Bone marrow (tissue), 2 donors: ENCODE results near the gene TMEM119.
"Not testable (repeated sequence)": the region's sequence is repeated elsewhere in the genome, so short reads cannot be mapped to it uniquely, and the experiment has no call there.

Experiments
- DNase-seq, 2 donors: peaks; one replicate each; lab custom pipeline; 2025; lab: John Stamatoyannopoulos, UW

Gene TMEM119

DNA sequence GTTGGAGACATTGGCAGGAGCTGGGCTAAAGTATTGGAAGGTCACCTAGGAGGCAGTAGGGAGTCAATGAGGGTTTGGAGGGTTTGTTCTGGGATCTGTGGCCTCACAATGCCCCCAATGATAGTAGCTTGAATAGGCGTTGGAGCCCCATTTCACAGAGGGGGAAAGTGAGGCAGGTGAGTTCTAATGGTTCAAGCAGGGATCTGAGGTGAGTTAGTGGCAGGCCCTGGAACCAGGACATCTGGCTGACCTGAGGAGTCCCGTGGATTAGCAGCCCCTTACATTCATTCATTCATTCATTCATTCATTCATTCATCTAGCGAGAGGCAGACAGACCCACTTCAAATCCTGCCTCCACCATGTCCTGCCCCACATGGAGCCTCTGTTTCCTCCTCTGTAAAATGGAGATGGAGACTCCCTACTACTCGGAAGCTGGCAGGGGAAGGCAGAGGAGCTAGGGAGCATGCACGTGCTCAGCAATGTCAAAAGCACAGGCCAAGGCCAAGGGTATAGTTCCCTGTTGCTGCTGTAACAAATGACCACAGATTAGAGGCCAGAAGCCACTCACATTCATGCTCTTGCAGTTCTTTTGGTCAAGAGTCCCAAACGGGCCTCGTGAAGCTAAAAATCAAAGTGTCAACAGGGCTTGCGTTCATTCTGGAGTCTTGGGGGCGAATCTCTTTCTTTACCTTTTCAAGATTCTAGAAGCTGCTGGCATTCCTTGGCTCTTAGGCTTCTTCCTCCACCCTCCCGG is 2.2 kb upstream of the TMEM119 start:
- DNase-seq: no peak

DNA sequence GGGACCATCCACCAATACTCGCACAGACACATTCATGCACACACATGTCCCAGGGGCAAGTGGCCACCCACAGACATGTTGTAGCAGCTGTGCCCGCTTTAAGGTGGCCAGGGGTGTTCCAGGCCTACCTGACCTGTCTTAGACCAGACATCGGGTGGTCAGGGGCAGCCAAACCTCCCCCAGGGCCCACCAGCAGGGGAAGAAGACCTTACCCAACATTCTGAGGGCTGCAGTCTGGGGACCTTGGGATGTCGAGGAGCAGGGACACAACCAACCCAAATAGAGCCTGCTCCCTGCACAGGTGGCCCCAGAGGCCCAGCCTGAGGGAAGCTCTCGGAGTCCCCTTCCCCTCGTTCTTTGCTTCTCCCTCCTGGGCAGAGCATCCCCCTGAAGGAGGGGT is 1.7 kb upstream of the TMEM119 start:
- no peak for DNase-seq

DNA sequence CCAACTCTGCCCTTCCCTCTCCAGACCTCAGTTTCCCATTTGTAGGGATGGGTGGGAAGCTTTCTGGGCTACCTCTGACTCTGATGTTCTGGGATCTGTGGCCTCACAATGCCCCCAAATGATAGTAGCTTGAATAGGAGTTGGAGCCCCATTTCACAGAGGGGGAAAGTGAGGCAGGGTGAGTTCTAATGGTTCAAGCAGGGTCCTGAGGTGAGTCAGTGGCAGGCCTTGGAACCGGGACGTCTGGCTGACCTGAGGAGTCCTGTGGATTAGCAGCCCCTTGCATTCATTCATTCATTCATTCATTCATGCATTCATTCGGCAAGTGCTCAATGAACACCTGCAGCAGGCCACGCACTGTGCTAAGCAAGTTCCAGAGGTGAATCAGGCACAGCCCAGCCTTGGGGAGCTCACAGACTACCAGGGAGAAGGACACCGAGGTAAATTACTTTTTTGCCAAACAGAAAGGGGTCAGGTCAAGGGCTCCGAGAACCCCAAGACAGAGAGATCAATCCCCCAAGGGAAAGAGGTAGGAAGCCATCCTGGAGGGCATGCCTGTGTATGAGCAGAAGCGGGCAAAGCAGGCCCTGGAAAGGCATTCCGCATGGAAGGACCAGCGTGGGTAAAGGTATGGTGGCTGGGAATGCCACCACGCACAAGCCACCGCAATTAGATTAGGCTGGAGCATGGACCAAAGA is 818 bp upstream of the TMEM119 start:
- no peak for DNase-seq

DNA sequence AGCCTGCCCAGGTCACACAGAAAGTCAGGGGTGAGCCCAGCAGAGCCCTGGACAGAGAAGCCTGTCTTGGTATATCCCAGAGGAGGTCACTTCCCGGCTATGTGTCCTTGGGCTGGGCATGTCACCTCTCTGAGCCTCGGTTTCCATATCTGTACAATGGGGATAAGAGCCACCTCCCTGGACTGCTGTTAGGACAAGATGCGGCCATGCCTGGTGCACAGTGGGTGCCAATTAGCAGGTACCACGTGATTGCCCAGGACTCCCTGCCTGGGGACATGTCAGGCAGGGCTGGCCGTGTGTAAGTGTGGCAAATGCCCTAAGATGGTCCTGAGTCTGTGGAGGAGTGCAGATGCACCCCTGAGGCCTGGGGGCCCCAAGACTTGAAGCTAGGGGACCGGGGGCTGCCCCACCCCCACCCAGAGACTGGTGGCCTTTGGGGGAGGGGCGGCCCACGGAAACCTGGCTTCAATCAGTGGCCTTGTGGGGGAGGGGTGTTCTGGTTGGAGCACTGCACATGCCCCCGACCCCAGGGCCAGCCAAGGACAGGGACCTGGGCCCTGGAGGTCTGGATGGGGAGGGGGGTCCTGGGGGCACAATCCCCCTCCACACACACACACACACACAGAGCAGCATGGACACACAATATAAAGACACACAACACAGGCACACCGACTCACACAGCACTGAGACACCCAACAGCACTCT is 878 bp downstream of the TMEM119 start:
- no peak for DNase-seq

DNA sequence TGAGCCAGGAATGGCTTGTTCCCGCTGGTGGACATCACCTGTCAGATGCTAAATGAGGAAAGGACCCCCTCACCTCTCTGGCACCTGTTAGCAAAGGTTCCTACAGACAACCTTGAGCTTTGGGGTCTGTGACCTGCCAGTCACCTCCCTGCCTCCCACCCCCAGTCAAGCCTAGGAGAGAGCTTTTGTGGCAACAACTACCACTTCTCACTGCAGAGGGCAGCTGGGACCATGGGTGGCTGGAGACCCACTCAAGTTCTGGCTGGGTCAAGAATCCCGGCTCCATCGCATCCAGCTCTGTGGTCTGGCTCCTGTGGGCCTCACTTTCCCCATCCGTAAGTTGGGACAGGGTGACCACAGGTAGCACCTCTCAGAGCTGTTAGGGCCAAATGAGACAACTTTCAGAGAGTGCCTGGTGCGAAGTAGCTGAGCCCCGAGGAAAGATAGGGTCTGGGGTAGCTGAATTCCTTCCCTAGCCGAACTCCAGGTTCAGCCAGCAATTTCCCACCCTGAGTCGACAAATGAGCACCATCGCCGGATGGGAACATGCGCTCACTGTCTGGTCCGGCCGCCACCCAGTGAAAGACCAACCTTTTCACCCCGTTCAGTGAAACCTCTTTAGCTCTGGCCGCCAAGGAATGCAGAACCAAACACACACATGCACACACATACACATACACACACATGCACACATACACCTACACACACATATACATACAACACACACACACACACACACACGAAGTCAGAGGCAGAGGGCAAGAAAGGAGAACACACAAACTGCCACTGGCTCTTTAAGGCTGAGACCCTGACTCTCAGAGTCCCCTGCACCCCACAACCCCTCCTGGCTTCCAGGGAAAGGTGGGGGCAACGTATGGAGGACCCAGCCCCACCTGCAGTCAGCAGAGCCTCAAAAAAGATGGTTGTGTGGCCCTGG is 1.9 kb downstream of the TMEM119 start:
- no peak for DNase-seq

DNA sequence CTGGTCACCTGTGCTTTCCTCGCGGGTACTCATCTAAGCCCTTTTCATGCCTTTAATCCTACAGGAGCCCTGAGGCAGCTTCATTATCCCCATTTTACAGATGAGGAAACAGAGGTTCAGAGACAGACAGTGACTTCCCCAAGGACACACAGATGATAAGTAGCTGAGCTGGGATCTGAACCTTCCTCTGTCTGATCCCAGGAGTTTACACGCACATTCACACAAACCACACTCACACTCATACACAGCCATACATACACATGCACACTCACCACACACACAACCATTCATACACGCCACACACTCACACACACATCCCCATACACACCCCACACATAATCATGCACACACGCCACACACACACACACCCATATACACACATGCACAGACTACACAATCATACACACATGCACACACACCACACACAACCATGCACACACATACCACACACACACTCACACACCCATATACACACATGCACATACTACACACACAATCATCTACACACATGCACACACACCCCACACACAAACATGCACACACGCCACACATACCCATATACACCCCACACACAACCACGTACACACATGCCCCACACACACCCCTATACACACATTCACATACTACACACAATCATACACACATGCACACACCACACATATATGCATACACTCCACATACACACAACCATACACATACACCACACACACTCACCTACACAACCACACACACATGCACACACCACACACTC is 2.7 kb downstream of the TMEM119 start:
- no peak for DNase-seq

DNA sequence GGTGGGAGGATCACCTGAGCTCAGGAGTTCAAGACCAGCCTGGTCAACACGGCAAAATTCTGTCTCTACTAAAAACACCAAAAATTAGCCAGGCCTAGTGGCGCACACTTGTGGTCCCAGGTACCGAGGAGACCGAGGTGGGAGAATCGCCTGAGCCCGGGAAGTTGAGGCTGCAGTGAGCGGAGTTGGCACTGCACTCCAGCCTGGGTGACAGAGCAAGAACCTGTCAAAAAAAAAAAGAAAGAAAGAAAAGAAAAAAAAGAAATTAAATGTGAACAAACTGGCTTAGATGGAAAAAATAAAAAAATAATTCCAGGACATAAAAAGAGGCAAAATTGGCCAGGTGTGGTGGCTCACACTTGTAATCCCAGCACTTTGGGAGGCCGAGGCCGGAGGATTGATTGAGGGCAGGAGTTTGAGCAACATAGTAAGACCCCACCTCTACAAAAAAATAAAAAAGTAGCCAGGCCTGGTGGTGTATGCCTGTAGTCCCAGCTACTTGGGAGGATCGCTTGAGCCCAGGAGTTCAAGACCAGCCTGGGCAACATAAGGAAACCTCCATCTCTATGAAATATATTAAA is 3.5 kb downstream of the TMEM119 start:
- DNase-seq: no peak

DNA sequence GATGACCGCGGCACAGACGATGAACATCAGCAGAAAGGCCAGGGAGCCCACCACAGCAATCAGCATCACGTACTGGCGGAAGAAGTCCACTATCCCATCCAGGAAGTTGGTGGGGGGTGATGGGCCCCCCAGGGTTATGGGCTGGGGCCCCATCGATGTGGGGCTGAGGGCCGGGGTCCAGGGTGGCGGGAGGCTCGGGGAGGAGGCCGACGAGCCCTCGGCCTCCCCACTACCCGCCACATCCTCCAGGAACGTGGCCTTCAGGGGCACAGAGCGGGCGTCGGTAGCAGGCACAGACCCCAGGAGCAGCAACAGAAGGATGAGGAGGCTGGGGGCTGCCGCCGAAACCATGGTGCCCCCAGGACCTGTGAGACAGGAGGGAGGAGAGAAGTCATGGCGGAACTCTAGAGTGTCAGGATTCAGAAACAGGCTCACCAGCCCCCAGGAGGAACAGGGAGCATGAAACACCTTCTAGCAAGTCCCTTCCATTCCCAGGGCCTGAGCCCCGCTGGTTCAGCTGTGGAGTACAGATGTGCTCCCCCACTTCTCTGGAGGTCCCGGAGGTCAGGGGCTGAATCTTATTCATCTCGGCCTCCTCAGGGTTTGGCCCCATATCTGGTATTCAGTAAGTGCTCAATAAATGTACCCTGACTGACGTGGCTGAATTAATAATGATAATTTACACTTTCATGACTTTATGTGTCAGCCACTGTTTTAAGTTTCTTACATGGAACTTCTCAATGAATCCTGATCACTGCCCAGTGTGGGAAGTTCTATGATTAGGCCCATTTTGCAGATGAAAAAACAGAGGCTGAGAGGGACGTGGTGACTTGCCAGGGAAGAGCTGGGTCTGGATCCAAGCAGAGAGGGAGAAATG is 5.6 kb downstream of the TMEM119 start:
- no peak for DNase-seq

DNA sequence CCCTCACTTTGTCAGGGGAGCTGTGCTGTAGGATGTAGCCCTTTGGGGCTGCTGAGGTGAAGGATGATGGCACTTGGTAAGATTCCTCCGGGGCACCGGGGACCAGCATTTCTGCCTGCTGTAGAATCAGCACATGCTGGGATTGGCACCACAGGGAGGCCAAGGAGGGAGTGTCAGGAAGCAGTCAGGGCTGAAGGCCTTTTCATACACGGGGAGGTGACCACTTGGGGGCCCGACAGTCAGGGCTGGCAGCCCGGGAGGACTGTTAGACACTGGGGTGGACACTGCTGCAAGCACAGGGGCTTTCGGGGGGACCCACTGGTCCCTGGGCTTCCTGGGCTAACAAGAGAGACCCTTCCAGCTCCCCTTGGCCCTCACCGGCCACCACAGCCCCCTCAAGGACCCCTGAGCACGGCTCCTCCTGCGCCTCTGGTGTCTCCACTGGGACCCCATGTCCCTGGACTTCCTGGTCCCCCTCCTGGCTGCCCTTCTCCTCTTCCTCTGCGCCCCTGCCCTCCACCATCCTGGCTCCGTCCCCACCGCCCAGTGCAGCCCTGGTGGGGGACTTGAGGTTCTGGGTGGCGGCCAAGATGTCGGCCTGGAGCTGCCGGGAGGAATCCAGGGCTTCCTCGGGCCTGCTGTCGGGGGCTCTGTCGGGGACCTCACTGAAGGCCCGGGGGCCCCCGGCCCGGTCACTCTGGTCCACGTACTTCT is 6.5 kb downstream of the TMEM119 start:
- no peak for DNase-seq

DNA sequence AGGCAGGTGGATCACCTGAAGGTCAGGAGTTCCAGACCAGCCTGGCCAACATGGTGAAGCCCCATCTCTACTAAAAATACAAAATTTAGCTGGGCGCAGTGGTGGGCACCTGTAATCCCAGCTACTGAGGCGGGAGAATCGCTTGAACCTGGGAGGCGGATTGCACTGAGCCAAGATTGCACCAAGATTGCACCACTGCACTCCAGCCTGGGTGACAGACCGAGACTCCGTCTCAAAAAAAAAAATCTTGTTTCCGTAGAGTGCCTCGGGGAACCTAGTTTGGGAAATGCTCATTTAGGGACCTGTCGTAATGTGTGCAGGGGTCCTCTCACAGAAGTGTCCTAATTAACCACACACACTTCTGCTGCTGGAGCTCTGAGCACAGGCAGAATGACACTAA is 7.4 kb downstream of the TMEM119 start:
- DNase-seq: not testable (repeated sequence)

DNA sequence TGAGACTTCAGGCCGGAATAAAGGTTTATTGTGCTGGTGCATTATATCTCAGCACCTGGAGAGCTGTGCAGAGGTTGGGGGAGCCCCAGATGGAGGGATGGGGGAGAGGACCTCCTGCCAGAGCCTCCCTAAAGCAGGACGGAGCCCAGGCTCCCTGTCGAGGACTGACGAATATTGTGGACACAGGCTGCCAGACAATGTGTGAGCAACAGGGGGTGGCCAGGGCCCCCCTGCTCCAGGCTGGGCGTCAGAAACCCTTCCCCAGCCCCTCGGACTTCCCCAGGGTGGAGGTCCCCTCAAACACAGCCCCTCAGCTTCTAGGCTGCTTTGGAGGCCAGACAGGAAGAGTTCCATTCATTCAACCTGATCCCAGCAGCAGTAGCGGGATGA is 8.0 kb downstream of the TMEM119 start:
- DNase-seq: no peak

DNA sequence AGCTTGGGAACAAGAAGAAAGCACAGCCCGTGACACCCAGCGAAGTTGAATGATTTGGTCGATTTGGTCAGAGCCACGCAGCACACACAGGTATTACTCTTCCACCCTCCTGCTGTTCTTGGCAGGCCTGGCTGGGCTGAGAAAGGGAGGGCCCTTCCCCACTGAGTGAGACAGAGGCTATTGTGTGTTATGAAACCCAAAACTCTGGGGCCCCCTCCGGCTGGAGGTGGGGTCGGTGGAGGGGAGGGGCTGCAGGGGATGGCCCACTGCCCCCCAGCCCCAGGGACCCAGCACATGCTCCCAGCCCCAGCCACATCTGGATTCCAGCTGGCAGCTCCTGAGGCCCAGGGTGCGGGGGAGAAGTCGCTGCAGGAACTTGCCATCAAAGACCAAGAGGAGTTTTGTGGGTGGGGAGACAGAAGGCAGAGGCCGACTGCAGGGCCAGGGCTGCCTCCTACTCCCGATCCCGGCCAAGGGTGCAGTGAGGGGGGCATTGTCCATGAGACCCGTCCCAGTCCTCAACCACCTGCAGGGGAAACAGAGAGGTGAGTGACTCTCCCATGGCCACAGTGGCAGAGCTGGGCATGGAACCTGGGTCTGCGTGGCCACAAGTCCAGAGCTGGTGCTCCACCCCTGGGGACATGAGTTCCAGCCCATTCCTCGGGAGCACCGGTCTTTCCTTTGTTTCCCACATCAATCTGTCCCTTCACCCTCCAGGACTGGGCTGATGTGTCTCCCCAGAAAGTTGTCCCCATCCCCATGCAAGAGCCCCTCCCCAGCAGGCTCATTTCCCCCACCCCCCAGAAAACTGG is 8.7 kb downstream of the TMEM119 start:
- DNase-seq: no peak

DNA sequence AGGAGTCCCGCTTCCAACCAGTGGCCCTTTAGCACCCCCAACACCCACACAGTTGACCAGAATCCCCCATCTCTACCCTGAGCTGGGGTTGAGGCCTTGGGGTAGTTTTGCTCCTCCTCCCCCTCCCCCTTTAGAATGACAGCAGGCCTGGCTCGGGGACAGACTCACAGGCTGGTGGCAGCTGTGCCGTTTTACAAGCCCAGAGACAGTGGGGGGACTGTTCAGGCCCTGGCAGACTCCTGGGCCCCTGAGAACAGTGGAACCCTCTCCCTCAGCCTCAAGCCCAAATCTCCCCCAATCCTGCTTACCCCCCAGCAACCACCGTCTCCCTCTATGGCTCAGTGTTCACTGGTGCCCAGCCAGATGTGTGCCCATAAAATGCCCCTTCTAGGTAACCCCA is 10.1 kb downstream of the TMEM119 start:
- no peak for DNase-seq

DNA sequence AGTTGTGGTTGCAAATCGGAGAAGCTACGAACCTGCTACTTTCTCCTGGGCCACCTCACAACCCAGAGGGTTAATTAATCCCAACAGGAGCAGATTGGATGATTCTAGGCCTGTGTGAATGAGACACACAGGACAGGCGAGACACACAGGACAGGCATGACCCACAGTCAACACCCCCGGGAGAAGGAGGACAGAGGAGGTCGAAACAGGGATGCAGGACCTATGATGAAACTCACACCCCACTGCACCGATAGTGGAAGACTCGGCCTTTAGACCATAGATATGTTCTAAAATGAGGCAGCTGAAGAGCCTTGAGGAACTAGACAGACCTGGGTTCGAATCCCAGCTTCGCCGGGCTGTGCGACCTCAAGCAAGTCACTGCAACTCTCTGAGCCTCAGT is 11.6 kb downstream of the TMEM119 start:
- no peak for DNase-seq

DNA sequence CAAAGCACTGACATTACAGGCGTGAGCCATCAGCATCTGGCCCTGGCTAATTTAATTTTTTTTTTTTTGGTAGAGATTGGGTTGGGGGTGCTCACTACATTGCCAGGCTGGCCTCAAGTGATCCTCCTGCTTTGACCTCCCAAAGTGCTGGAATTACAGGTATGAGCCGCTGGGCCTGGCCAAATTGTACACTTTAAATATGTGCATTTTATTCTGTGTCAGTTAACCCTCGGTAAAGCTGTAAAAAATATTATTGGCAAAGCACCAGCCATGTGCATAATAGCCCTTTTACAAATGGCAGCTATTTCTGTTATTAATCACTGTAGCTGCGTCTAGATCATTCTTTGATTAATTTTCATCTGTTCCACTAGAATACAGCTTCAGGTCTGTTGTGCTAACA is 12.0 kb downstream of the TMEM119 start:
- no peak for DNase-seq

DNA sequence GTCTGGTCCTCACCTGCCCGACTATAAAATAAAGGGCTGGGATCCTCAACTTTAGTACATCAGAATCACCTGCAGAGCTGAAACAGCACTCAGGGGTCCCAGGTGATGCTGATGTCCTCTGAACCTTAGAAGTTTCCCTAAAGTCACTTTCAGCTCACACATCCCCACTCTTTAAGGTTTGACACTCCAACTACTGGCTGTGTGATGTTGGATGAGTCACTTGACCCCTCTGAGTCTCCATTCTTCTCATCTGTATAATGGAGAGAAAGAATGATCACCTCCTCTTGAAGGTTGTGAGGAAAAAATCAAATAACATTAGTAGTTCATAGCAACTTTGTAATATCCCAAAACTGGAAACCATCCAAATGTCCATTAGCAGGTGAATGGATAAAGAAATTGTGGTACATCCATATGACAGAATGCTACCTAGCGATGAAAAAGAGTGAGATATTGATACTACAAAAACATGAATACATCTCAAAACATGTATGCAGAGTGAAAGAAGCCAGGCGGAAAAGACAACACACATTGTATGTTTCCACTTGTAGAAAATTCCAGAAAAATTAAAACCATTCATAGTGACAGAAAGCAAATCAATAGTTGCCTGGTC is 13.3 kb downstream of the TMEM119 start:
- no peak for DNase-seq

DNA sequence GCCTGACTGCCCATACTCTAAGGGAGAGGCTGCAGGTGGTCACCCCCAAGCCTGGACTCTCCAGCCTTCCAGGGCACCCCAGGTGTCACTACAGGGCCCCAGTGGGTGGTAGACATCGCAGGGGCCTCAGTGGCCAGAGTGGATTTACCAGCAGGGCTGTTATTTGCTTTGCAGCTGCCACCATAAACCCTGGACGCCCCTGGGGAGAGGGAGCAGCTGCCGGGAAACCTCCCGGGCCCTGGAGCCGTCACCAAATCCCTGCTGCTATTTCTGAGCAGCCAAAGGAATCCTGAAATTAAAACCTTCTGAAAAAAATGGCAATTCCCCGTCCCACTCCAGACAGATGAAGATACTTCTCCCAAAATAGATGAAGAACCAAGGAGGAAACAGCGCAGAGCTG is 13.9 kb downstream of the TMEM119 start:
- DNase-seq: no peak
